Stomach smooth muscle (tissue), 2 donors: ENCODE measurements around the gene USH2A.

Source experiments
- H3K27ac ChIP-seq: one replicate; pipeline ENCODE4 v1.7.0; 2013; ENCODE audit warnings: mild to moderate bottlenecking, low read length, inconsistent platforms
- H3K27me3 ChIP-seq, 2 donors: one replicate each; pipeline ENCODE4 v1.7.0; 2013; ENCODE audit warnings: low read length in 2 of 2; ENCODE audit not compliant: insufficient read depth in 2 of 2, control insufficient read depth in 1 of 2
- H3K36me3 ChIP-seq, 2 donors: one replicate each; pipeline ENCODE4 v1.7.0; 2013; ENCODE audit warnings: low read length in 2 of 2; ENCODE audit not compliant: control insufficient read depth in 2 of 2, insufficient read depth in 2 of 2
- H3K4me1 ChIP-seq: one replicate; pipeline ENCODE4 v1.7.0; 2013; ENCODE audit warnings: low read length; ENCODE audit not compliant: control insufficient read depth, insufficient read depth
- H3K4me3 ChIP-seq, 2 donors: one replicate each; pipeline ENCODE4 v1.7.0; 2013; ENCODE audit warnings: low read length in 2 of 2
- H3K9ac ChIP-seq, 2 donors: one replicate each; pipeline ENCODE4 v1.7.0; 2013; ENCODE audit warnings: low read length in 2 of 2, mild to moderate bottlenecking in 1 of 2
- H3K9me3 ChIP-seq, 2 donors: one replicate each; pipeline ENCODE4 v1.7.0; 2013; ENCODE audit warnings: low read length in 2 of 2; ENCODE audit not compliant: control insufficient read depth in 2 of 2
- donor health status: healthy.
- donor health status: Pancreatic carcinoma.

The USH2A gene

DNA sequence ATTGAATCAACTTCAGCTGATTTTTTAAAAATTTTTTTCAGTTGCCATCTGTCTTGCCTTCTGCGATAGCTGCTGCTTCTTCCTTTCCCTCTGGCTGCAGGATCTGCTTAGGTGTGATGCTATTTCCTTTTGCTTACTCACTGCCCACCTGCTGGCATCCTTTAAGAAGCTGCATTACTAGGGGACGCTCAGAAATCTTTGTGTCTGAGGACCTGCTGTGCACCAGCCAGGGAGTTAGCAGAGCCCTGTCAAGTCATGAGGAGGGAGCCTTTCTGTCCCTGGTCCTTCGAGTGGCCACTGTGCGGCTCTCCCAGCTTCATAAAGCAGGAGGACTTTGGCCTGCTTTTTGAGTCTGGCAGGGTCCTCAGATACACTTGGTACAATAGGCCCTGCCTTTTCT is 327.8 kb downstream of the USH2A start:
- H3K36me3 ChIP-seq, result no peaks in the 10 kb centered on the region
- no peaks in the 10 kb centered on the region for H3K9me3 ChIP-seq
- no peak overlapping the region for H3K9ac ChIP-seq
- H3K27me3 ChIP-seq, result no peaks in the 10 kb centered on the region
- H3K4me3 ChIP-seq, result no peak overlapping the region
- no peaks in the 10 kb centered on the region for H3K4me1 ChIP-seq
- no peak overlapping the region for H3K27ac ChIP-seq

DNA sequence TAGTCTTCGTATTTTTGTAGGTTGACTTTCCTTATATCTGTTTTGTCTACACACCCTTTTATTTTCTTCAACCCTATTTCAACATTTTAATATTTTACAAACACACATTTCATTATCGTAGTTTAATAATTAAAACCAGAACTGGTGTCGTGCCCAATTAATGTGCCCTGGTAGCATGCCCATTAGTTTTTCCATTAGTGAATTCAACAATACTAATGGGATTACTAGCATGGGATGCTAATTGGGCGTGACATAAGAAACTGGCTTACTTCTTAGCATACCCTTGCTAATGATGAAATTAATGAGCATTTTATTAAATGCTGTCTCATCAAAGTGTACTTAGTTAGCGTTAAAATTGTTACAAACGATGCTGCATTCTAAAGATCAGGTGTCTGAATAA is 332.7 kb downstream of the USH2A start:
- Histone ChIP-seq H3K4me1 (no peaks in the 10 kb centered on the region), H3K27ac (no peak overlapping the region), H3K4me3 (no peak overlapping the region)

DNA sequence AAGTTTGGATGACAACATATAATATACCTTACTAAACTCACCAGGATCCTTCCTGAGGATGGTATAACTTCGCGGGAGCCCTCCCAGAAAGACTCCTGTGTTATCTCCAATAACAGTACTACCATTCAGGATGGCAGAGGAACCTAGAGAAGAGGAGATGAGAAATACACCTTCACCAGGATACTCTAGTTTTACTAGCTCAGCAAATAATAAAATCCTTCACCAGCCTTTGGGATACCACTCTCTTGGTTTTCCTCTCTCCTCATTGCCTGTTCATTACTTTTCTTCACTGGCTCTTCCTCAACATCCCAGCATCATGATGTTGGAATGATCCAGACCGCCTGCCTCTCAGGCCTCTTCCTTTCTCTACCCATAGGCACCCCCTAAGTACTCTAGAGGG is 336.6 kb downstream of the USH2A start:
- Histone ChIP-seq H3K27ac (no peak overlapping the region), H3K27me3 (no peaks in the 10 kb centered on the region), H3K4me1 (no peaks in the 10 kb centered on the region), H3K4me3 (no peak overlapping the region), H3K36me3 (no peaks in the 10 kb centered on the region), H3K9me3 (no peaks in the 10 kb centered on the region), H3K9ac (no peak overlapping the region)

More for the DNA sequence above, 332.7 kb downstream of the USH2A start:
- Histone ChIP-seq H3K9ac (no peak overlapping the region), H3K27me3 (no peaks in the 10 kb centered on the region), H3K9me3 (no peaks in the 10 kb centered on the region), H3K36me3 (no peaks in the 10 kb centered on the region)

DNA sequence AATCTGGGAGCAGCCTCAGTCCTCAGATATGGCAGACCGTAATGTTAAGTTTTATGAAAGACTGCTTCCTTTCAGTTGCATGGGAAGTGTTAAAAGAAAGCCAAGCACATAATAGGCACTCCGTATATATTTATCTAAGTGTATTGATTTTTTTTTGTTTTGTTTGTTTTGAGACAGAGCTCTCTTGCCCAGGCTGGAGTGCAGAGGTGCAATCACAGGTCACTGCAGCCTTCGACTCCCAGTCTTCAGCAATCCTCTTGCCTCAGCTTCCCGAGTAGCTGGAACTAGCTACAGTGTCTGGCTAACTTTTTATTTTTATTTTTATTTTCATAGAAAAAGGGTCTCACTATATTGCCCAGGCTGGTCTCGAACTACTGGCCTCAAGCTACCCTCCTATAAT is 341.8 kb downstream of the USH2A start:
- Histone ChIP-seq H3K9me3 (no peaks in the 10 kb centered on the region), H3K4me3 (no peak overlapping the region), H3K9ac (no peak overlapping the region), H3K27ac (no peak overlapping the region), H3K4me1 (no peaks in the 10 kb centered on the region), H3K36me3 (no peaks in the 10 kb centered on the region), H3K27me3 (no peaks in the 10 kb centered on the region)

DNA sequence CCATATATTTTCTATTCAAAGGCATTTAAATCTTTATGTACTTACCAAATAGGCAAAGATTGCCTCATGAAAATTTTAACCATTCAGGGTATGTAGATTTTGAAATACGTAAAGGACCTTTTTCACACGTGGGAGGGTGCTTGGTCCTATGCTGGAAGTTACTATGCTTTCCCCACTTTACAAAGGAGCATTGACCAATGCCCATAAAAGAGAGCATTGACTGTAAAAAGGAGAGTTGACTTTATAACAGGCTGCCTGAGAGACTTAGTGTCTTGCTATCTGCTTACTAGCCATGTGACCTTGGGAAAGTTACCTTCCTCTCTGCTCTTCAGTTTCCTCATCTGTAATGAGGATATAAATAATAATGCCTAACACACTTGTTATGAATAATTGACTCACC is 346.5 kb downstream of the USH2A start:
- Histone ChIP-seq H3K9ac (no peak overlapping the region), H3K4me3 (no peak overlapping the region), H3K9me3 (no peaks in the 10 kb centered on the region), H3K27me3 (no peaks in the 10 kb centered on the region), H3K4me1 (no peaks in the 10 kb centered on the region), H3K27ac (no peak overlapping the region), H3K36me3 (no peaks in the 10 kb centered on the region)

DNA sequence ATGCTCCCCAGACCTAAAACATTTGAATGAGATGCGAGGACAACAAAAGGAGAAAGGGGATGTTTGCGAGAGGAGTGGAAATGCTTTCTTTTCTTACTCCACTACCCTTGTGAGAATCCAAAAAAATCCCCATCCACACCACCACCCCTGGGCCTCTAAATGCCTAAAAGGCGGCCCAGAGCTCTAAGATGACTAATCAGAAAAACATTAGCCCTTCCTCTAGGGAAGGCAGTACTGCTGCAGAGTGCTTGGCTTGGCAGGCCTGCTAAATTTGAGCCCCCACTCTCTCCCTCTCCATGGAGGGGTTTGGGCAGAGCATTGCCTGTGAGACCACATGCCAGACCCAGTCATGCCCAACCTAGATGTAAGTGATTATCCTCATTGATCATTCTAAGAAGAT is 347.9 kb downstream of the USH2A start:
- no peak overlapping the region for H3K4me3 ChIP-seq
- H3K4me1 ChIP-seq, result no peaks in the 10 kb centered on the region
- H3K27me3 ChIP-seq, result no peaks in the 10 kb centered on the region
- no peak overlapping the region for H3K27ac ChIP-seq
- H3K9ac ChIP-seq, result no peak overlapping the region
- no peaks in the 10 kb centered on the region for H3K36me3 ChIP-seq
- no peaks in the 10 kb centered on the region for H3K9me3 ChIP-seq

DNA sequence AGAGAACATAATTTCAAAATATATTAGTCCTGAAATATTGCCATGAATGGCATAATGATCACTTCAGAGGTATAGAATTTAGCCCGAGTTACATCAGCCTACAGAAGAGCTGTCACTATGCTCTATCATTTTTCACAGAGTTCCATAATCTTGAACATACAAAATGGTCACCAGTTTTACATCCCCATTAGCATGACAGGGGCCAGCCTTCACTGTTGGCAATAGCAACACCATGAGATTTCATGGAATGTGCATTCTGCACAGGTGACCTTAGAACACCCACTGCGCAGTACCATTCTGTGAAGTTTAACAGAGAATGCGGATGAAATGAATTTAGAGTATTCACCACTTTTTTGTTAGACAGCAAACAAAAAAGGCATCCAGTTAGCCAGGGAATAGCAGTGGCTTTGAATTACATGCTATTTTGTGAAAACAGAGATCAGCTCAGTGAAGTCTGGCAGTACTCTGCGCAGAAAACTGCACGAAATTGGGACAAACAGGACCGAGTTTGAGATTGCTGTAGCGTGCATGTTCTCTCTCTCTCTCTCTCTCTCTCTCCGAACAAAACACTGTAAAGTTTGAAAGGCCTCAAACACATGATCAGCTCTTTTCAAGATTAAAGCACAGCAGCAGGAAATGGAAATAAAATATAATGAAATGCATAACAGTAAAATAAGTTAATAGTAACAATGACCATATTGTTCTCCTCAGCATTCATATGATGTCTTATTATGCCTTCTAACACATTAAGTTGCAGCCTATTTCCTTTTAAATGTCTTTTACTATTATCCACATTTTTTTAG is 349.3 kb downstream of the USH2A start:
- Histone ChIP-seq H3K36me3 (no peaks in the 10 kb centered on the region), H3K4me3 (no peak overlapping the region), H3K27ac (no peak overlapping the region), H3K9me3 (no peaks in the 10 kb centered on the region), H3K9ac (no peak overlapping the region), H3K27me3 (no peaks in the 10 kb centered on the region), H3K4me1 (no peaks in the 10 kb centered on the region)

DNA sequence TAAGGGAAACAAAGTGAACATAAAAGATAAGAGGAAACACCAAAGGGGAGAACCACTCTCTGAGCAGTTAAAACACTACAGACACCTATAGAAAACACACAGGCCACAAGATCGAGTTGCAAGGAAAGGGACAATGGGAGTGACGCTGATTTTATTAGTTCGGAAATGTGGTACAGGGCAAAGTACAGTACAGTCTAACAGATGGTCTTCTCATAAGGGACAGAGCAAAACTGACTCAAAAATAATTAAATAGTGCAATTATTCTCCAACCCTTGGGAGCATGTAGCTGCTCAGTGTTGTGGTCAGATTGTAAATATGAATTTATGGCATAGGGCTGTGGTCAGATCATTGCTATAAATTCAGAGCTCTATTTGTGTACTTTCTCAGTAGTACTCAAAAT is 352.0 kb downstream of the USH2A start:
- H3K4me1 ChIP-seq, result no peaks in the 10 kb centered on the region
- no peaks in the 10 kb centered on the region for H3K27me3 ChIP-seq
- H3K36me3 ChIP-seq, result no peaks in the 10 kb centered on the region
- no peak overlapping the region for H3K9ac ChIP-seq
- H3K27ac ChIP-seq, result no peak overlapping the region
- no peak overlapping the region for H3K4me3 ChIP-seq
- H3K9me3 ChIP-seq, result no peaks in the 10 kb centered on the region

DNA sequence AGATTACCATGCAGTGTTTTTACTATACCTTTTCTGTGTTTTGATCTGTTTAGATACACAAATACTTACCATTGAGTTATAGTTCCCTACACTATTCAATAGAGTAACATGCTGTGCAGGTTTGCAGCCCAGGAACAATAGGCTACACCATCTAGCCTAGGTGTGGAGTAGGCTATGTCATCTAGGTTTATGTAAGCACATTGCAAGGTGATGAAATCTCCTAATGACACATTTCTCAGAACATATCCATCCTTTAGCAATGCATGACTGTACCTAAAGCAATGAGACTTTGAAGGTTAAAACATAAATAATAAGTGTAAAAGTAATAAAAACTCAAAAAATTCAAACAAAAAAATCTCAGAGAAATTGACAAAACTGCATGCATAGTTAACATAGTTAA is 358.6 kb downstream of the USH2A start:
- no peak overlapping the region for H3K4me3 ChIP-seq
- no peaks in the 10 kb centered on the region for H3K4me1 ChIP-seq
- no peak overlapping the region for H3K9ac ChIP-seq

DNA sequence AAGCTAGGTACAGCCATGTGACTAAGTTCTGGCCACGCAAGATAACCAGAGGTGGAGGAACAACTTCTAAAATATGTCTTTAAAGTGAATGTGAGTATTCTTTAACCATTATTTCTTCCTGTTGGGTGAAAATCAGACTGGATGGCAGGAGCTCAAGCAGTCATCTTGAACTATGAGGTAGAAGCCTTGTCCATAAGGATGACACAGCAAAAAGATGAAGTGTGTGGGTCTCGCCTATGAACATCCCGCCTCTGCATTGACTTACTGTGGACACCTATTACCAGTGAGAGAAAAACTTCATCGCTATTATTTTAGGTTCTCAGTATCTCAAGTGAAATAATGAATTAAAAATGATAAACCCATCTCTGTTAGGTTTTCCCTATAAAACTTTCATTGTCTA is 365.3 kb downstream of the USH2A start:
- Histone ChIP-seq H3K27me3 (no peaks in the 10 kb centered on the region), H3K27ac (no peak overlapping the region), H3K4me3 (no peak overlapping the region), H3K4me1 (no peaks in the 10 kb centered on the region), H3K36me3 (no peaks in the 10 kb centered on the region), H3K9me3 (no peaks in the 10 kb centered on the region), H3K9ac (no peak overlapping the region)

More for the DNA sequence above, 358.6 kb downstream of the USH2A start:
- Histone ChIP-seq H3K36me3 (no peaks in the 10 kb centered on the region), H3K9me3 (no peaks in the 10 kb centered on the region), H3K27ac (no peak overlapping the region), H3K27me3 (no peaks in the 10 kb centered on the region)

DNA sequence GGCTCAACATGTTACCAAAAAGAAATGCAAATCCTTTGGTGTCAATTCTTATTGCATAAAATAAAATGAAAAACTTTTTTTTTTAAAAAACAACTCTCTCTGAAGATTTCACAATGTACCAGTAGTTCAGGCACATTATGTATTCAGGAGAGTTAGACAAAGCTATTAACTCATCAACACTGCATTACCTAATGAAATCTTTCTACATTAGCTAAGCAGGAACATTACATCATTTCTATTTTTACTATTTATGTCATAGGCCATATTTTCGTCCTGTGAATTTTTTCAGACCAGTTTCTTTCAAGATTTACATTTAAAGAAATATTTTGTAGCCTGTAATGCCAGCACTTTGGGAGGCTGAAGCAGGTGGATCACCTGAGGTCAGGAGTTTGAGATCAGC is 366.2 kb downstream of the USH2A start:
- H3K9me3 ChIP-seq, result no peaks in the 10 kb centered on the region

More for the DNA sequence above, 366.2 kb downstream of the USH2A start:
- Histone ChIP-seq H3K27ac (no peak overlapping the region), H3K9ac (no peak overlapping the region), H3K4me1 (no peaks in the 10 kb centered on the region), H3K36me3 (no peaks in the 10 kb centered on the region), H3K4me3 (no peak overlapping the region), H3K27me3 (no peaks in the 10 kb centered on the region)
